Measurements from ENCODE around the gene PIP5K1A. TPM values are rescaled to one million over a fixed set of nuclear protein-coding genes. Genes with fewer than 3 reads are reported as not detected.

PIP5K1A gene
- total and polyA plus RNA-seq, 4 donors = 4.0 to 32.0 (median 13.6) TPM

GRCh38 chr1:151192047-151192446, 6.3 kb upstream of the PIP5K1A start:
- Histone ChIP-seq H3K4me1 (ENCODE audit: control insufficient read depth in 4 of 4, insufficient read depth in 4 of 4, low read length in 3 of 4) (peaks cover 1 to 14% (median 12%) of the 10 kb centered on the region in 4 donors), H3K27ac (ENCODE audit: low read depth in 1 of 2, low read length in 2 of 2) (no peak overlapping the region), H3K36me3 (ENCODE audit: control insufficient read depth in 4 of 4, insufficient read depth in 3 of 4, low read depth in 1 of 4, low read length in 3 of 4) (no peaks in the 10 kb centered on the region), H3K4me3 (ENCODE audit: low read depth in 1 of 3, low read length in 3 of 3) (no peak overlapping the region), H3K9ac (ENCODE audit: low read depth in 1 of 2, low read length in 2 of 2) (no peak overlapping the region), H3K27me3 (ENCODE audit: control insufficient read depth in 4 of 4, insufficient read depth in 4 of 4, low read length in 3 of 4) (no peaks in the 10 kb centered on the region), H3K9me3 (ENCODE audit: control insufficient read depth in 4 of 4, low read length in 3 of 4) (no peaks in the 10 kb centered on the region)
- WGBS = 59% methylated on average over 7 of the region's 7 CpGs
- DNase-seq (ENCODE audit: low spot score) = no peak
- TF ChIP-seq FOXA1 (IDR thresholded peaks at IDR 0.05) (no peak), HNF4G (IDR thresholded peaks at IDR 0.05) (no peak), SP1 (IDR thresholded peaks at IDR 0.05) (no peak), CTCF (IDR thresholded peaks at IDR 0.05; ENCODE audit: low read depth, low read length, missing input control) (no peak), HNF4A (conservative IDR thresholded peaks at IDR 0.05) (no peak), ZBTB33 (IDR thresholded peaks at IDR 0.05) (no peak), REST (IDR thresholded peaks at IDR 0.05) (no peak), ATF3 (IDR thresholded peaks at IDR 0.05) (no peak), TAF1 (conservative IDR thresholded peaks at IDR 0.05) (no peak), MAX (IDR thresholded peaks at IDR 0.05) (no peak), GABPA (IDR thresholded peaks at IDR 0.05 in 1 of 2, conservative IDR thresholded peaks at IDR 0.05 in 1 of 2) (no peak), EGR1 (IDR thresholded peaks at IDR 0.05; ENCODE audit: low read depth in 2 of 2) (no peak), JUND (IDR thresholded peaks at IDR 0.05) (no peak), RAD21 (IDR thresholded peaks at IDR 0.05) (no peak), RXRA (IDR thresholded peaks at IDR 0.05) (no peak), FOXA2 (IDR thresholded peaks at IDR 0.05) (no peak), YY1 (IDR thresholded peaks at IDR 0.05) (no peak), NR2F2 (IDR thresholded peaks at IDR 0.05) (no peak)

All from liver (tissue), 9 donors.